K562 (cell line): Measurements from ENCODE around the gene ORAI1. TPM values are rescaled to one million over a fixed set of nuclear protein-coding genes. Genes with fewer than 3 reads are reported as not detected.

ENCODE experiments used
- BRD4 ChIP-seq: fragments of 200-600 bp; sonication (generic); IDR thresholded peaks from 2 replicates; pipeline ENCODE4 v1.6.1; 2017; ENCODE audit warnings: inconsistent platforms
- BRF1 ChIP-seq: IDR thresholded peaks from 3 replicates; pipeline ENCODE4 v1.6.1; 2011; ENCODE audit warnings: borderline replicate concordance, mild to moderate bottlenecking; ENCODE audit not compliant: insufficient read length; ENCODE audit errors: extremely low read depth
- CAMTA2 ChIP-seq: fragments of 250-450 bp; sonication (Bioruptor Pico); conservative IDR thresholded peaks from 2 replicates; pipeline ENCODE4 v1.5.1; 2022
- CBFB ChIP-seq: sonication (generic); formaldehyde crosslinking; IDR thresholded peaks from 2 replicates; pipeline ENCODE4 v1.4.0; 2020; ENCODE audit warnings: mild to moderate bottlenecking, missing genetic modification reagents
- EP400 ChIP-seq: fragments of 450-650 bp; IDR thresholded peaks from 2 replicates; pipeline ENCODE4 v1.6.1; 2017; ENCODE audit warnings: antibody characterized with exemption, mild to moderate bottlenecking, moderate library complexity
- GATAD2A ChIP-seq: fragments of 450-650 bp; IDR thresholded peaks from 2 replicates; pipeline ENCODE4 v1.6.1; 2017
- HMG20B ChIP-seq: fragments of 250-450 bp; sonication (Bioruptor Pico); IDR thresholded peaks from 2 replicates; pipeline ENCODE4 v1.5.0; 2021; ENCODE audit warnings: mild to moderate bottlenecking
- ILK ChIP-seq: fragments of 450-650 bp; IDR thresholded peaks from 2 replicates; pipeline ENCODE4 v1.6.1; 2016; ENCODE audit warnings: missing genetic modification characterization, low read depth, mild to moderate bottlenecking, missing compliant biosample characterization, moderate library complexity, borderline replicate concordance
- JUNB ChIP-seq: fragments of 450-650 bp; formaldehyde crosslinking; conservative IDR thresholded peaks from 2 replicates; pipeline ENCODE4 v1.4.0; 2020; ENCODE audit warnings: mild to moderate bottlenecking
- MAZ ChIP-seq, 2 experiments: fragments of 450-650 bp in 1 of 2; sonication (generic) in 1 of 2; formaldehyde crosslinking; IDR thresholded peaks in 1 of 2; conservative IDR thresholded peaks in 1 of 2; 2 replicates each; pipeline versions ENCODE4 v1.4.0 to v1.5.0; 2020; ENCODE audit warnings: mild to moderate bottlenecking in 1 of 2, missing genetic modification reagents in 1 of 2
- SIN3B ChIP-seq: fragments of 450-650 bp; IDR thresholded peaks from 2 replicates; pipeline ENCODE4 v1.6.1; 2017; ENCODE audit warnings: low read depth, mild to moderate bottlenecking, moderate library complexity
- SMARCA4 ChIP-seq: fragments of 450-650 bp; IDR thresholded peaks from 2 replicates; pipeline ENCODE4 v1.6.1; 2016
- SNIP1 ChIP-seq: fragments of 450-650 bp; IDR thresholded peaks from 2 replicates; pipeline ENCODE4 v1.7.1; 2017; ENCODE audit warnings: low read depth, mild to moderate bottlenecking
- SRSF9 ChIP-seq: fragments of 200-400 bp; formaldehyde crosslinking; IDR thresholded peaks from 2 replicates; pipeline ENCODE4 v1.6.1; 2017; ENCODE audit warnings: low read depth, low read length, borderline replicate concordance
- TAF15 ChIP-seq: fragments of 200-400 bp; formaldehyde crosslinking; IDR thresholded peaks from 2 replicates; pipeline ENCODE4 v1.6.1; 2017; ENCODE audit warnings: mild to moderate bottlenecking, low read depth, low read length, moderate library complexity
- TARDBP ChIP-seq: fragments of 450-650 bp; IDR thresholded peaks from 2 replicates; pipeline ENCODE4 v1.6.1; 2016
- ZNF143 ChIP-seq: sonication (generic); formaldehyde crosslinking; IDR thresholded peaks from 2 replicates; pipeline ENCODE4 v1.9.0; 2022; ENCODE audit warnings: mild to moderate bottlenecking, missing genetic modification reagents
- ZNF766 ChIP-seq: fragments of 200-800 bp; sonication (Bioruptor generic); conservative IDR thresholded peaks from 2 replicates; pipeline ENCODE4 v1.6.1; 2016; ENCODE audit warnings: missing genetic modification characterization, missing compliant biosample characterization
- ZNF778 ChIP-seq: fragments of 450-650 bp; formaldehyde crosslinking; IDR thresholded peaks from 2 replicates; pipeline ENCODE4 v1.4.0; 2020; ENCODE audit warnings: mild to moderate bottlenecking, moderate library complexity
- polyA plus RNA-seq, 8 experiments: library from polyadenylated mRNA; depleted of rRNA in 4 of 8; stranded (reverse) in 5 of 8; unstranded in 3 of 8; fragments of >200 nt; fragmentation: Nextera tagmentation in 2 of 8; fragmentation: Illumina TruSeq in 1 of 8; extraction: Ambion mirVana in 2 of 8; extraction: Trizol in 1 of 8; gene quantifications; 2 replicates each; pipeline versions ENCODE4 v1.2.1 to v1.2.3, GENCODE V29; 2011 to 2014; ENCODE audit warnings: inconsistent platforms in 1 of 8, missing spikeins in 1 of 8
- total RNA-seq, 7 experiments: library from RNA; depleted of rRNA in 6 of 7; stranded (reverse); fragments of >200 nt in 6 of 7; fragmentation: Illumina TruSeq in 2 of 7; extraction: Trizol in 2 of 7; gene quantifications; 2 replicates each; pipeline versions ENCODE4 v1.2.1 to v1.2.3, GENCODE V29; 2011 to 2021; ENCODE audit warnings: low replicate concordance in 1 of 7
- TF ChIP-seq, protein P1 (sequence below): fragments of 250-450 bp; sonication (Bioruptor Pico); IDR thresholded peaks from 2 replicates; pipeline ENCODE4 v1.4.0; 2020; ENCODE audit warnings: mild to moderate bottlenecking, moderate library complexity
- TF ChIP-seq, protein P2 (sequence below): fragments of 450-650 bp; IDR thresholded peaks from 2 replicates; pipeline ENCODE4 v1.6.1; 2016; ENCODE audit warnings: mild to moderate bottlenecking
- TF ChIP-seq, protein P3 (sequence below): fragments of 450-650 bp; IDR thresholded peaks from 2 replicates; pipeline ENCODE4 v1.6.1; 2017; ENCODE audit warnings: antibody characterized with exemption
- TF ChIP-seq, protein P4 (sequence below): fragments of 450-650 bp; IDR thresholded peaks from 2 replicates; pipeline ENCODE4 v1.6.1; 2016; ENCODE audit warnings: missing biosample characterization, missing genetic modification characterization

ORAI1 gene
- total and polyA plus RNA-seq, 9 of the 15 experiments (the other 6 are each of a cell fraction or from before 2014, with no cell fraction given) = 2.6 to 23.8 (median 9.3) TPM

DNA sequence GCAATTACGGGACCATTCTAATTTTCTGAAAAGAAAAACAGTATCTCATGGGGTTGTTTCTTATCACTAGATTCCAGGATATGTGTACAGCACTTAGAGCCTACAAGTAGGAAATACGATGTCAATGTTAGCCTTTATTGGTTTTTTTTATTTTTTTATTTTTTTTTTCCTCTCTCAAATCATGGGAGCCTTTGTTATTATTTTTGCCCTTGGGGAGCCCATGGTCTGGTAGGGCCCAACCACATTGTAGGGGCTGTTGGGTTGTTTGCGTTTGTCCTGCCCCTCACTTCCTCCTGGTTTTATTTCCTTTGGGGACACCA lies 37.2 kb downstream of the ORAI1 start (continued):
- TF ChIP-seq SIN3B (no peak), BRF1 (no peak), TARDBP (no peak), CAMTA2 (CRISPR knock-in tag) (no peak), ZNF778 (CRISPR knock-in tag) (no peak), ILK (tag) (no peak), TAF15 (no peak), ZNF143 (no peak), EP400 (peak; percentile 28; the same call in 1 of the 2 replicates), GATAD2A (no peak), BRD4 (no peak), HMG20B (CRISPR knock-in tag) (no peak), CBFB (CRISPR knock-in tag) (no peak), MAZ (CRISPR knock-in tag; conservative IDR thresholded peaks at IDR 0.05 in 1 of 2, IDR thresholded peaks at IDR 0.05 in 1 of 2) (0 out of 4 replicates have a peak, but pooled peaks of 1 of the 2 experiments have one; percentile 23), SNIP1 (0 out of 2 replicates have a peak, but pooled peaks have one; percentile 34), ZNF766 (CRISPR knock-in tag) (0 out of 2 replicates have a peak, but pooled peaks have one; percentile 6), JUNB (CRISPR knock-in tag) (no peak), SRSF9 (no peak), SMARCA4 (no peak; the same call in 1 of the 2 replicates)
- TF ChIP-seq, protein P1, sequence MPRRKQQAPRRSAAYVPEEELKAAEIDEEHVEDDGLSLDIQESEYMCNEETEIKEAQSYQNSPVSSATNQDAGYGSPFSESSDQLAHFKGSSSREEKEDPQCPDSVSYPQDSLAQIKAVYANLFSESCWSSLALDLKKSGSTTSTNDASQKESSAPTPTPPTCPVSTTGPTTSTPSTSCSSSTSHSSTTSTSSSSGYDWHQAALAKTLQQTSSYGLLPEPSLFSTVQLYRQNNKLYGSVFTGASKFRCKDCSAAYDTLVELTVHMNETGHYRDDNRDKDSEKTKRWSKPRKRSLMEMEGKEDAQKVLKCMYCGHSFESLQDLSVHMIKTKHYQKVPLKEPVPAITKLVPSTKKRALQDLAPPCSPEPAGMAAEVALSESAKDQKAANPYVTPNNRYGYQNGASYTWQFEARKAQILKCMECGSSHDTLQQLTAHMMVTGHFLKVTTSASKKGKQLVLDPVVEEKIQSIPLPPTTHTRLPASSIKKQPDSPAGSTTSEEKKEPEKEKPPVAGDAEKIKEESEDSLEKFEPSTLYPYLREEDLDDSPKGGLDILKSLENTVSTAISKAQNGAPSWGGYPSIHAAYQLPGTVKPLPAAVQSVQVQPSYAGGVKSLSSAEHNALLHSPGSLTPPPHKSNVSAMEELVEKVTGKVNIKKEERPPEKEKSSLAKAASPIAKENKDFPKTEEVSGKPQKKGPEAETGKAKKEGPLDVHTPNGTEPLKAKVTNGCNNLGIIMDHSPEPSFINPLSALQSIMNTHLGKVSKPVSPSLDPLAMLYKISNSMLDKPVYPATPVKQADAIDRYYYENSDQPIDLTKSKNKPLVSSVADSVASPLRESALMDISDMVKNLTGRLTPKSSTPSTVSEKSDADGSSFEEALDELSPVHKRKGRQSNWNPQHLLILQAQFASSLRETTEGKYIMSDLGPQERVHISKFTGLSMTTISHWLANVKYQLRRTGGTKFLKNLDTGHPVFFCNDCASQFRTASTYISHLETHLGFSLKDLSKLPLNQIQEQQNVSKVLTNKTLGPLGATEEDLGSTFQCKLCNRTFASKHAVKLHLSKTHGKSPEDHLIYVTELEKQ = no peak
- TF ChIP-seq, protein P2, sequence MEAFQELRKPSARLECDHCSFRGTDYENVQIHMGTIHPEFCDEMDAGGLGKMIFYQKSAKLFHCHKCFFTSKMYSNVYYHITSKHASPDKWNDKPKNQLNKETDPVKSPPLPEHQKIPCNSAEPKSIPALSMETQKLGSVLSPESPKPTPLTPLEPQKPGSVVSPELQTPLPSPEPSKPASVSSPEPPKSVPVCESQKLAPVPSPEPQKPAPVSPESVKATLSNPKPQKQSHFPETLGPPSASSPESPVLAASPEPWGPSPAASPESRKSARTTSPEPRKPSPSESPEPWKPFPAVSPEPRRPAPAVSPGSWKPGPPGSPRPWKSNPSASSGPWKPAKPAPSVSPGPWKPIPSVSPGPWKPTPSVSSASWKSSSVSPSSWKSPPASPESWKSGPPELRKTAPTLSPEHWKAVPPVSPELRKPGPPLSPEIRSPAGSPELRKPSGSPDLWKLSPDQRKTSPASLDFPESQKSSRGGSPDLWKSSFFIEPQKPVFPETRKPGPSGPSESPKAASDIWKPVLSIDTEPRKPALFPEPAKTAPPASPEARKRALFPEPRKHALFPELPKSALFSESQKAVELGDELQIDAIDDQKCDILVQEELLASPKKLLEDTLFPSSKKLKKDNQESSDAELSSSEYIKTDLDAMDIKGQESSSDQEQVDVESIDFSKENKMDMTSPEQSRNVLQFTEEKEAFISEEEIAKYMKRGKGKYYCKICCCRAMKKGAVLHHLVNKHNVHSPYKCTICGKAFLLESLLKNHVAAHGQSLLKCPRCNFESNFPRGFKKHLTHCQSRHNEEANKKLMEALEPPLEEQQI = no peak
- TF ChIP-seq, protein P3, sequence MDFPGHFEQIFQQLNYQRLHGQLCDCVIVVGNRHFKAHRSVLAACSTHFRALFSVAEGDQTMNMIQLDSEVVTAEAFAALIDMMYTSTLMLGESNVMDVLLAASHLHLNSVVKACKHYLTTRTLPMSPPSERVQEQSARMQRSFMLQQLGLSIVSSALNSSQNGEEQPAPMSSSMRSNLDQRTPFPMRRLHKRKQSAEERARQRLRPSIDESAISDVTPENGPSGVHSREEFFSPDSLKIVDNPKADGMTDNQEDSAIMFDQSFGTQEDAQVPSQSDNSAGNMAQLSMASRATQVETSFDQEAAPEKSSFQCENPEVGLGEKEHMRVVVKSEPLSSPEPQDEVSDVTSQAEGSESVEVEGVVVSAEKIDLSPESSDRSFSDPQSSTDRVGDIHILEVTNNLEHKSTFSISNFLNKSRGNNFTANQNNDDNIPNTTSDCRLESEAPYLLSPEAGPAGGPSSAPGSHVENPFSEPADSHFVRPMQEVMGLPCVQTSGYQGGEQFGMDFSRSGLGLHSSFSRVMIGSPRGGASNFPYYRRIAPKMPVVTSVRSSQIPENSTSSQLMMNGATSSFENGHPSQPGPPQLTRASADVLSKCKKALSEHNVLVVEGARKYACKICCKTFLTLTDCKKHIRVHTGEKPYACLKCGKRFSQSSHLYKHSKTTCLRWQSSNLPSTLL = no peak
- TF ChIP-seq, protein P4, sequence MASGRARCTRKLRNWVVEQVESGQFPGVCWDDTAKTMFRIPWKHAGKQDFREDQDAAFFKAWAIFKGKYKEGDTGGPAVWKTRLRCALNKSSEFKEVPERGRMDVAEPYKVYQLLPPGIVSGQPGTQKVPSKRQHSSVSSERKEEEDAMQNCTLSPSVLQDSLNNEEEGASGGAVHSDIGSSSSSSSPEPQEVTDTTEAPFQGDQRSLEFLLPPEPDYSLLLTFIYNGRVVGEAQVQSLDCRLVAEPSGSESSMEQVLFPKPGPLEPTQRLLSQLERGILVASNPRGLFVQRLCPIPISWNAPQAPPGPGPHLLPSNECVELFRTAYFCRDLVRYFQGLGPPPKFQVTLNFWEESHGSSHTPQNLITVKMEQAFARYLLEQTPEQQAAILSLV (tag) = no peak
